SH-SY5Y (cell line): ENCODE measurements around the gene LIPJ.

ENCODE experiments used
- GATA2 ChIP-seq: IDR thresholded peaks from 2 replicates; pipeline ENCODE4 v1.6.1; 2011; ENCODE audit warnings: mild to moderate bottlenecking, low read depth, low read length
- GATA3 ChIP-seq: IDR thresholded peaks from 2 replicates; pipeline ENCODE4 v1.6.1; 2011; ENCODE audit warnings: low read depth, mild to moderate bottlenecking, low read length, moderate library complexity

GRCh38 chr10:88586462-88586861 is at the start of gene LIPJ:
- no peak for TF ChIP-seq GATA2
- no peak for TF ChIP-seq GATA3
